ENCODE results near the gene USP7.

DNA sequence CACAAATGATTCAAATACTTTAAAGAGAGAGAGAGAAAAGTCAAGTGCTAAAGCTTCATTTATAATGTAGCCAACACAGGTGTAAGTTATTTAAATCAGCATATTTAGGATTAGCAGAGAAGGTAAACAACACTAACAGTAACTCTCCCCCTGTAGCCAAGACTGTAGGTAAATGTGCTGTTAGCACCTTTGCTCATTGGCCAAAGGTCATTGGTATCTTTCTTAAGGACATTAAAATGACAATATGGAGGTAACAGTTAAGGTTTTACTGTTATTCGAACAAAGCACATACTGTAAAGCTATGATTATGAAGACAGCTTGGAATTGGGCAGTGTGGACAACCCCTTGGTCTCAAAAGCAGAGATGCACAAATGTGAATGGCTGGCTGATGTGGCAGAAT lies 52.9 kb downstream of the USP7 start:
- TF ChIP-seq CTCF (IDR thresholded peaks at IDR 0.05) (no peak), POLR2AphosphoS5 (IDR thresholded peaks at IDR 0.05; ENCODE audit: low read depth, low read length) (no peak)

Measured in Panc1 (cell line).